GM15510 (cell line): ENCODE results near the gene CLC.

Experiments used
- POLR2A ChIP-seq: IDR thresholded peaks from 3 replicates; pipeline ENCODE4 v1.6.1; 2011; ENCODE audit warnings: borderline replicate concordance; ENCODE audit not compliant: insufficient read length; ENCODE audit errors: extremely low read depth

The CLC gene

DNA sequence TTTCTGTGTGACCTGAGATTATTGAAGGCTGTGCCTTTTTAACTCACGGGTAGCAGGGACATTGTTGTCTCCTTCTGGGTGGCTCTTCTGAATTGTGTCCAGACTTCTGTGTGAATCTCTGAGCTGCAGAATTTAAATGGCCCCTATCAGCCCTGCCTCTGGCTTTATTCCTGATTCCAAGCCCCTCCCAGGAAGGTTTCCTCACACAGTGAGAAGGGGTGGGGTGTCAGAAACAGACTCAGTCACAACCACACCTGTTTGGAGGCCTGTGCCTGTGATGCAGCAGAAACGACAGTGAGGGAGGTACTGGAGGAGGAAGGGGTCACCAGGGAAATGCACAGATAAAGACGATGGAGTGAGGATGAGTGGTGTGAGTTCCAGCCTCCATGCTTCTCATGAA, at the start of gene CLC:
CLC (minus strand) TSS at position 139 of the 400 bp plus-strand sequence; CDS start at position 62, 77 bp downstream.
- TF ChIP-seq POLR2A = no peak

DNA sequence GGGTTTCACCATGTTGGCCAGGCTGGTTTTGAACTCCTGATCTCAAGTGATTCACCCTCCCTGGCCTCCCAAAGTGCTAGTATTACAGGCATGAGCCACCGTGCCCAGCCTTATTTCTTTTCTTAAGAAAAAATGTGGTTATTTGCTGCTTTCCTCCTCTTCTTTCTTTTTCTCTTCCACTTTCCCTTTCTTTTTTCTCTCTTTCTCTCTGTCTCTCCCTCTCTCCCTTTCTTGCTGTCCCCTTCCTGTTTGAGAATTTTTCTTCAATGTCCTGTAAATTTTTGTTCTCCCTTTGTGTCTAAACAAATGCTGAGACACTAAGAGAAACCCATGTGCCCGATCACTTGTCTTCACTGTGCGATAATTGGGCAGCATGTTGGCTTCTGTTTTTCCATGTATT, 43.1 kb upstream of the CLC start:
- no peak for TF ChIP-seq POLR2A

- no peak for TF ChIP-seq POLR2A
These were observed 40.9 kb upstream of the CLC start, which contains the start of gene LEUTX for GRCh38 chr19:39778763-39779162. Gene LEUTX, plus strand, starts transcription at chr19:39778854. Its CDS starts 67 bp downstream, at chr19:39778921.

- TF ChIP-seq POLR2A = no peak
These were observed 31.0 kb upstream of the CLC start for GRCh38 chr19:39768786-39769185.

DNA sequence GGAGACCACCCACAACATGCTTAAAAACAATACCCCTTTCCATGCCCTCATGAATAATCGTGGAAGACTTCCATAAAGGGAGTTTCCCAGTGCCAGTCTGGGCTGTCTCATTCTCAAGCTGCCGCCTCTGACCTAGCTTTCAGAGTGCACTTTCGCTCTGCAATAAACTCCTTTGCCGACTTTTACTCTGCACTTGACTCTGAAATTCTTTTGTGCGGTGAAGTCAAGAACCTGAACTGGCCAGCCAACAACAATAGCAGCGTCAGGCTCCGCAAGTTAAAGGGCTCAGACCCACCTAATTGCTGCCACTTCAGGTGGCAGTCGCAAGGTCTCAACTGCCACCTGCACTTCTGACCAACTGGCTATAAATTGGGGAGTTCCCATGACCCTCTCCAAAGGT, 30.5 kb upstream of the CLC start:
- TF ChIP-seq POLR2A = no peak

DNA sequence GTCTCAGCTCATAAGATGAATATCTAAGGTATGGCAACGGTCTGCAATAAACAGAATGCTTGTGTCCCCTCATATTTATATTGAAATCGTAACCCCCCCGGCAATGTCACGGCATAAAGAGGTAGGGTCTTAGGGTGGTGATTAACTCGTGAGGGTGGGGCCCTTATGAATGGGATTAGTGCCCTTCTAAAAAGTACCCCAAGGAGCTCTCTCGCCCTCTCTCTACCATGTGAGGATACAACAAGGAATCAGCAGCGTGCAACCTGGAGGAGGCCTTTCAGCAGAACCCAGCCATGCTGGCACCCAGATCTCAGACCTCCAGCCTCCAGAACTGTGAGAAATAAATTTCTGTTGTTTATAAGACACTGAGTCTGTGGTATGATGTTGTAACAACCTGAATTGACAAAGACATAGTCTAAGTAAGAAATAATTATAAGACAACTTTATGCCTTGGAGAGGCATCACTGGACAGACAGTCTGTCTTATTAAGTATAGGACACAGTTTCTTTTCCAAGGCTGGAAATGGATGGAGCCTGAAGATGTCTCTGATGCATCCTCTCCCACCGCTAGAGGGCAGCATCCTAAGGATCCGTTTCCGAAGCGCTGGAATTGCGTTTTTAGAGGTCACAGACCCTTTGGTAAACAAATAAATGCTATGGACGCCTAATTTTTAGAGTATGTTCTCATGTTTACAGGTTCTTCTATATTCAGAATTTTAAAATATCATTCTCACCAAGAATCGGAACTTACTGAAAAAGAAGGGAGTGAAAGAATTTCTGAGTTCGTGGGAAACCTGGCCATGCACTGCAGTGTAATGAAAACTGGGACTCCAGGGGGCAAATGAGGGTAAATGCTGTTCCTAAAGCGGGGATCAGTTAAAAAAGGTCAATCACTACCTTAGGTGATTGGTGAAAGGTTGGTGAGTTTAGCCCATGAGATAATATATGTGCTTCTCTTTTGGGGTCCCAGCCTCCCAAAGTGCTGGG, 27.6 kb upstream of the CLC start:
- TF ChIP-seq POLR2A = no peak

GRCh38 chr19:39759457-39760184, 21.8 kb upstream of the CLC start:
- no peak for TF ChIP-seq POLR2A

DNA sequence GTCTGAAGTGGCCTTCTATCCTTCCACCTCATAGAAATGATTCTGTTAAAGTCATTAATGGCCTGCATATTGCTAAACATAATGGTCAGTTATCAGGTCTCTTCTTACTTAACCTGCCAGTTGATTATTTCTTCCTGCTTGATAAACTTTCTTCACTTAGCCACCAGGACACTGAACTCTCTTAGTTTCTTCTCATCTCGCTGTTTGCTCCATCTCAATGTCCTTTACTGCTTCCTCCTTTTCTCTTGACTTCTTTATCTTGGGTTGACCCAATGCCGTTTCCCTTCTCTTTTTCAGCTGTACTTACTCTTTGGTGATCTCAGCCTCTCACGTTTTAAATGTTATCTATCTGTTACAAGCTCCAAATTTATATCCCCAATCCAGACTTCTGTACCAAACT, 17.1 kb upstream of the CLC start:
- no peak for TF ChIP-seq POLR2A

DNA sequence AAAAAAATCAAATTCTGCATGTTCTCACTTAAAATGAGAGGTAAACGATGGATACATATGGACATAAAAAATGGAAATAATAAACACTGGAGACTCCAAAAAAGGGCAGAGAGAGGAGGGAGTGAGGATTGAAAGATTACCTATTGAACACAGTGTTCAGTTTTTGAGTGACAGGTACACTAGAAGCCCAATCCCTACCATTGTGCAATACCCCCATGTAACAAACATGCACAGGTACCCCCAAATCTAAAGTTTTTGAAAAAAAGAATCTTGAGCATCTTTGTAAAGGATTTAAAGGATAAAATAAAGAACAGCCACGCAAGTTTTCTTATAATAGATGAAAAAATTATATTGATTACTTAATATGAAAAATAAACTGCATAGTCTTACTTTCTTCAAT, 16.7 kb upstream of the CLC start:
- no peak for TF ChIP-seq POLR2A

- no peak for TF ChIP-seq POLR2A
These were observed 15.0 kb upstream of the CLC start for GRCh38 chr19:39752795-39753194.

DNA sequence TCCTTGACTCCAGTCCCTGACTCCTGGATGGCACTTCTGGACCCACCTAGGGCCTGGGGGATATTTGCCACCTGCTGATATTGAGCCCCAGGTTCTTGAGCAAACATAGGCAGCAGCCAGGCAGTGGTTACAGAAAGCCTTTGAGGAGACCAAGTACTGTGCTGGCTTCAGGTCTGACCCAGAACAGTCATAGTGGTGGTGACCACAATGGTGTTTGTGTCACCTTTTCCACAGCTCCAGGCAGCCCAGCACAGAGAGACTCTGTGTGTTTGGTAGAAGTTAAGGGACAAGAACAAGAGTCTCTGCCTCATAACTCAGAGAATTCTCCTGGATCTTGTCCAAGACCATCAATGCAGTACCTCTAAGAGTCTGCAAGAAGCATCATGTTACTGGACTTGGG, 14.6 kb upstream of the CLC start:
- no peak for TF ChIP-seq POLR2A

- no peak for TF ChIP-seq POLR2A
These were observed 12.2 kb upstream of the CLC start for GRCh38 chr19:39749981-39750380.

- no peak for TF ChIP-seq POLR2A
These were observed 9.2 kb upstream of the CLC start for GRCh38 chr19:39746836-39747529.

DNA sequence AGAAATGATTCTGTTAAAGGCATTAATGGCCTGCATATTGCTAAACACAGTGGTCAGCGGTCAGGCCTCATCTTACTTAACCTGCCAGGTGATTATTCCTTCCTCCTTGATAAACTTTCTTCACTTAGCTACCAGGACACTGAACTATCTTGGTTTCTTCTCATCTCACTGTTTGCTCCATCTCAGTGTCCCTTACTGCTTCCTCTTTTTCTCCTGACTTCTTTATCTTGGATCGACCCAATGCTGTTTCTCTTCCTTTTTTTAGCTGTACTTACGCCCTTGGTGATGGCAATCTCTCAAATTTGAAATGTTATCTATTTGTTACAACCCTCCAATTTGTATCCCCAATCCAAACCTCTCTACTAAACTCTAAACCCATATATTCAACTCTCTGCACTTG, 7.8 kb upstream of the CLC start:
- TF ChIP-seq POLR2A = no peak

GRCh38 chr19:39740395-39740794, 2.6 kb upstream of the CLC start:
- no peak for TF ChIP-seq POLR2A
